GM18951 (cell line): ENCODE data around the gene NDFIP1.
"Not testable (repeated sequence)": the region's sequence is repeated elsewhere in the genome, so short reads cannot be mapped to it uniquely, and the experiment has no call there.

ENCODE experiments used
- POLR2A ChIP-seq: IDR thresholded peaks from 4 replicates; pipeline ENCODE4 v1.6.1; 2011; ENCODE audit warnings: mild to moderate bottlenecking; ENCODE audit not compliant: insufficient read length, insufficient read depth; ENCODE audit errors: extremely low read depth
- in situ Hi-C: fragments of 300-500 bp; cut with MboI; formaldehyde crosslinking; loops from one replicate; pipeline ENCODE4 v1.12.0; 2022; ENCODE audit warnings: low sequenced_read_pairs, mixed read lengths, inconsistent platforms; ENCODE audit not compliant: unreplicated experiment

Gene NDFIP1

DNA sequence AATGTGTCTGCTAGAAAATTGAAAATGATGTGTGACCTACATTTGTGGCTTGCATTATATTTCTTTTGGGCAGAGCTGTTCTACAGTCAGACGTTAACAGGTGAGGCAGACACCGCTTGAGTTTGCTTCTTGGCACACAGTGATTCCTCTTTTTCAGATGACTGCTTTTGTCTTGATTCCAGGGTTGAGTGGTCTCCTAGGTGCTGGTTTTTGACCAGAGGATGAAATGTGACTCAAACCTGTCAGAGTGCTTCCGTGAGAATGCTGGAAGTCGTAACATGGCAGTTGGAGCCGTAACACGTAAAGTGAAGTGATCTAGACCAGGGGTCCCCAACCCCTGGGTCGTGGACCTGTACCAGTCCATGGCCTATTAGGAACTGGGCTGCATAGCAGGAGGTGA, 28.3 kb upstream of the NDFIP1 start:
- in situ Hi-C loops: no loop called here
- TF ChIP-seq POLR2A: no peak

DNA sequence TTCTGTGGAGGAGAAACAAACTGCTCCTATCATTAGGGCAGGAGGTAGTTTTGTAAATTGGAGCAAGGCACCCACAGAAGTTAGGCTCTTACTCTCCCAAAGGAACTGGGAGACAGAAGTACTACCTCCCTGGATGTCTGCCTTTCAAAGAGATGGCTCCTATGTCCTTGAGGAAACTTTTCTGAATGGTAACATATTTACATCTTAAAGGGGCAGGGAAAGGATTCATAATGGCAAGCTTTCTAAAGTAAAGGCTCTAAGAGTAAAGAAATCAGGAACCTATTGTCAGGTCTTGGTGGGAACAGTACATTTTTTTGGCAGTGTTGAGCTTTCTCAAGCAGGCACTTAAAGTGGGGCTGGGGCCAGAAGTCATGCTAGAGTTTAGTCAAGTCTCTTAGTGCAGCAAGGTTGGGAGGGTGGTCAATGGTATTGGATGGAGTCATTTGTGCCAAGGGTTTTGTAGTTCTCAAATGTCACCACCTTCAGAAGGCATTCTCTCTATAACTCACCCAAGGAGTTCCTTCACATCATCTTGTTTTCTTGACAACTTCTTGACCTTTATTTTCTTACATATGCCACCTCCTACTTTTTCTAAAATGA, 26.3 kb upstream of the NDFIP1 start:
- no peak for TF ChIP-seq POLR2A
- in situ Hi-C loops: no loop called here

DNA sequence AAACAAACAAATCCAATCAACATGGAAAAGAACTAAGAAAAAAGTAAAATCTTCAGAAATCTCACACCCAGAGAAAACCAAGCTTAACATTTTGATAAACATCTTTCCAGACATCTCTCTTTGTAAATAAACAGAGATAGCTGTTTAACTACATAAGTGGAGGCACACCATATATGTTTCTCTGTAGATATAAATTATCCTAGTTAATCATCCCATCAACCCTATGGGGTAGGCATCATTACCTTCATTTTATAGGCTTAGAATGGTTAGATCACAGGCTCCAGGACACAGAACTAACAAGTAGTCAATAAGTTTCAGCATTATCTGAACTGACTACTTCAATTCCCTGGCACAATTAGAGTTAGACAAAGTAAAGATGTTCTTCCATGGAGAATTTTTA, 22.4 kb upstream of the NDFIP1 start:
- TF ChIP-seq POLR2A: no peak
- in situ Hi-C loops: no loop called here

DNA sequence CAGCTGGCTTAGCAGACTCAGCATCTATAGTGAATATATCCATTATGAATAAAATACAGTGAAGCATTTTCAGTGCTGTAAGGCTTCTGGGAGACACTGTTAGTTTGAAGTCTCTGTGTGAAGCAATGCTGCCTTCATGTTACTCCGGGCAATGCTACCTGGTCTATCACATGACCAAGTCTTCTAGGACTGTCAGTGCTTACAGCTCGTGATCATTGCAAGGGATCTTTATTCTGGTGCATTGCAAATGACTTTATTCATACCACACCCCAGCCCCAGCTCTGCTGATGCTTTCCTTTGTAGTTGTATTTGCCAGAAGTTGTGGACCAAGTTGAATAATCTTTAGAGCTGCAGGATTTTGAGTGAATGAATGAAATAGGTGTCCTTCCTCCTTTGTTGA, 21.9 kb upstream of the NDFIP1 start:
- in situ Hi-C loops: no loop called here
- no peak for TF ChIP-seq POLR2A

DNA sequence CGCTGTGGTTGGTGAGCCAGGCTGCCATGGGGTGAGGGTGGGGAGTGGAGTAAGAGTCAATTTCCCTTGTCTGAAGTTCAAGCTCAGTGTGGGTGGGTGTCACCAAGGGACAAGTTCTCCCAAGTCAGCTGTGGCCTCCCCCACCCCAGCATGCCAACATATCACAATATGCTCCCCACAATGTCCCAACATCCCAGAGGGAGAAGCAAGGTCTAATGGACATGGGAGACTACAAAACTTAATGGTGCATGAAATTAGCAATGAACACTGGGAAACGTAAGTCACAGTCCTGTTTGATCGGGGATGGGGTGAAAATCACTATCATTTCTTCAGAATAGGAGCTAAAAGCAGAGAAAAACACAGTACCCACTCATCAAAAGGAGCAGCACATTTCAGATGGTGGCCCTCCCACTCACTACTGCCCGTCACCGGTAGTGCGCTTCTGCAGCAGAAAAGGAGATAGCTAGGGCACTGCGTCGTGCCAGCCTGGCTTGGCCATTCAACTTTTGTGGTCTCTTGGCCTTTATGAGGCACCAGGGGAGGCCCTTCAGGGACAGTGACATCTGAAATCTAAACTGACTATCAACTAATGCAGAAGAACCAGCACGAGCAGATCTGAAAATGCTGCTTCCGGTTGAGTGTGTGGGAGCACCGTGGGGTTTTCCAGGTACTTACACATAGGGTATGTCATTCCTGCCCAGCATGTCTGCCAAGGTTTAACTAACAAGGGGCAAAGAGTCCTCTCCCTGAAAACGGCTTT, 20.5 kb upstream of the NDFIP1 start:
- in situ Hi-C loops: no loop called here
- no peak for TF ChIP-seq POLR2A

DNA sequence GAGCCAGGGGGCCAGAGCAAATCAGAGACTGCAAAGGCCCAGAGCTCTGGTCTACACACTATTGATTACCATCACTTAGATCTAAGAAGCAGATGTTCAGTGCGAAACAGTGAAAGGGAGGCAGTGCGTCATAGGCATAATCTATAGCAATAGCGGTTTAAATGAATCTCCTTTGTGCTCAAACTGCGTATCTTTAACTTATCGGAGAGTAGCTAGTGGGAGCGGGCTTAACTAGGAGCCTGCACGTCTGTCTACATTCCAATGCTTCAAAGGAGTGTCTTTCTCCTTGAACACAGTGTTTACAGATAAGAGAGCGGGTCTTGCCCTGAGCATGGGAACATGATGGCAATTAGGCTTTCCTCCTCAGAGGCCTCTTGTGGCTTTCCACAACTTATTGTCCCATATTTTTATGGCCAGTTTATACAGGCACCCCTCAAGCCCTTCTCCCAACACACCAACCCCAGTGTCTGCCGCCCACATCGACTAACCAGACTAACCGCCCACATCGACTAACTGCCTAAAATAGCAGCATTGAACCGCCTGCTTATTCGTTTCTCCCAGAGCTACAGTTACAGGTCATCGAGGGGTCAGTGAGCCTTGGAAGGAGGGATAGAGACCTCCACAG, 19.6 kb upstream of the NDFIP1 start:
- in situ Hi-C loops: not testable (repeated sequence)

DNA sequence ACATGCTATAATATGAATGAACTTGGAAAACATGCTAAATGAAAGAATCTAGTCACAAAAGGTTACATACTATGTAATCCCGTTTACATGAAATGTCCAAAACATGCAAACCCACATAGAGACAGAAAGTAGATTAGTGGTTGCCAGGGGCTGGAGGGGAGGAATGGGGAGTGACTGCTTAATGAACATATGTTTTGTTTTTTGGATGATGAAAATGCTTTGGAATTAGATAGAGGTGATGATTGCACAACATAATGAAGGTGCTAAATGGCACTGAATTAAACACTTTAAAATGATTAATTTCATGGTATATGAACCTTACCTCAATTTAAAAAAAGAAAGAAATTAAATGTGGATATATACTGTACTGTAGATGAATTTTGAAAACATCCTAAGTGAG, 17.6 kb upstream of the NDFIP1 start:
- in situ Hi-C loops: no loop called here
- TF ChIP-seq POLR2A: no peak

DNA sequence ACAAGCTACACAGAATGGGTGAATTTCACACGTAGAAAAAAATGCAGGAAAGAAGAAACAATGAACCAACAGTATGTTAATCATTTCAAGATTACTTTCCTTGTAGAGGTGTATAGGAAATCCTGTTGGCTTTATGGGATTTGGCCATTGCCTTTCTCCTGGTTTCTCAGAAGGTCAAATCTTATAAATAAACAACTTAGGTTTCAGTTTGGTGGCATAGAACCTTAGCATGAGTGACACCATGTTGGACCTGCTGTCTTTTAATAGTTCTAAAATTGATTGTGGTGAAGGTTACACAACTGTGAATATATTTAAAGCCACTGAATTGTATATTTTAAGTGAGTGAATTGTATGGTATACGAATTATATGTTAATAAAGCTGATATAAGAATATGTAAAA, 16.7 kb upstream of the NDFIP1 start:
- in situ Hi-C loops: no loop called here
- TF ChIP-seq POLR2A: no peak

DNA sequence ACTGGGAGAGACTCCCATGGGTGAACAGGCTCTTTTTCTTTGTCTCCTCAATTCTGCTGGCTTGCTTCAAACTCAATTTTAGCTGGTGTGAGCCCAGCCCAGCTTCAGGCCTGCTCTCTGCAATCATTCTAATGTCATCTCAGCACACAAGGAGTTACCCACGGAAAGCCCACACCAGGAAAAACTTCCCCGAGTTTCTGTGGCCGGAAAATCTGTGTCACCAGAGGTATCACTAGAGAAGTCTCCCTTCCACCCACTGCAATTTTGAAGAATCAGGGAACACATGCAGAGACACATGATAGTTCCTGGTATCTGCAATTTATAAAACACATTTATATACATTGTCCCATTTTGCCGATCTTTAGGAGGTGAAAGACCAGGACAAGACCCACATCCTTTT, 13.5 kb upstream of the NDFIP1 start:
- in situ Hi-C loops: no loop called here
- no peak for TF ChIP-seq POLR2A

DNA sequence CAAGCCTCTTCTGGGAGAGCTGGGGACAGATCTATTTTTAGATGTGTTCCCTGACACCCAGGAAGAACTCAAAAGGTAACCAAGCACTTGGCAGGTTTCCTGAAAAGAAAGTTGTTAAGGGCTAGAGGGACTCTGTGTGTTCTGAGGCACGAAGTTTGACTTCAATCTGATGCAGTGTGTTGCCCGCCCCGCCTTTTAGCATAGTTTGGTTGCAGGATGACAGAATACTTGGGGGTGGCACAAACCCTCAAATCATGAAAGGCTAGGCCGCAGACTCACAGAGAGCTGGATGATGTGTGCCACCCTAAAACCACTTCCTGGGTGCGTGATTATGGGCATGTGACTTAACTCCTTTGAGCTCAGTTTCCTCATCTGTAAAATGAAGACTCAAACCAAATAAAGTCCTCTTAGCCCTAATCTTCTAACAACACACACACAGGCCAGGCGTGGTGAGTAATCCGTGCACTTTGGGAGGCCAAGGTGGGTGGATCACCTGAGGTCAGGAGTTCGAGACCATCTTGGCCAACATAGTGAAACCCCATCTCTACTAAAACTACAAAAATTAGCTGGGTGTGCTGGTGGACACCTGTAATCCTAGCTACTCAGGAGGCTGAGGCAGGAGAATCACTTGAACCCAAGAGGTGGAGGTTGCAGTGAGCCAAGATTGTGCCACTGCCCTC, 12.8 kb upstream of the NDFIP1 start:
- TF ChIP-seq POLR2A: no peak
- in situ Hi-C loops: no loop called here

DNA sequence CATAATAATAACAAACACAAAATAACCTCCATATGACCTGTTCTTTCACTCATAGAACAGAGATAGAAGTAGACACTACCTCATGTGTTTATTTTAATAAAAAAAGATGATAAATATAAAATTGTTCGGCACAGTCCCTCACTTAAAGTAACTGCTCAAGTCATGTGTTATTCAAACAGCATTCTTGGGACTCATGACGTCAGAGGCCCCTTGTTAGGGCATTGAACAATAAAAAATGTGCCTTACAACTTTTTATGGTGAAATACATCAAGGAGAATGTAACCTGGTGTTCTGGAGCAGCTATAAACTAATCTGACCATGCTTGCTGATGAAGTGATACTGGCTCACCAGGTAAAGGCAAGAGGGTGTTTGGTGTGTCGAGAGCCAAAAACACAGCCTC, 12.2 kb upstream of the NDFIP1 start:
- in situ Hi-C loops: no loop called here
- TF ChIP-seq POLR2A: no peak

DNA sequence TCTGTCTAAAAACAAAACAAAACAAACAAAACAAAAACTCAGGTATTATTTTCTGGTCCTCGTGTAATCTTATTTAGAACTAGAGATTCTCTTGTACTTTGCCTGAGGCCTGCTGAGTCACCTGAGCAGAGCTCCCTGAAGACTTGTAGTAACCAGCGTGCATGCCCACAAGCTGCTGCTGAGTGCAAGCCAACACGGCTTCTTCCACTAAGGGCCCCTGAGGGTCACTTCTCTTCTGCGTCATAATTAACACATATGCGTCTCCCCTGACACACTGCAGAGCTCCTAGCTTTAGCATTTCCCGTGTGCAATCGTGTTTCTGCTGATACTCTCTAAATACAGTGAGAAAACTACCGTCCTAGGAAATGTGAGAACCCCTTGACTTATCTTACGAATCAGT, 10.9 kb upstream of the NDFIP1 start:
- TF ChIP-seq POLR2A: no peak
- in situ Hi-C loops: no loop called here

DNA sequence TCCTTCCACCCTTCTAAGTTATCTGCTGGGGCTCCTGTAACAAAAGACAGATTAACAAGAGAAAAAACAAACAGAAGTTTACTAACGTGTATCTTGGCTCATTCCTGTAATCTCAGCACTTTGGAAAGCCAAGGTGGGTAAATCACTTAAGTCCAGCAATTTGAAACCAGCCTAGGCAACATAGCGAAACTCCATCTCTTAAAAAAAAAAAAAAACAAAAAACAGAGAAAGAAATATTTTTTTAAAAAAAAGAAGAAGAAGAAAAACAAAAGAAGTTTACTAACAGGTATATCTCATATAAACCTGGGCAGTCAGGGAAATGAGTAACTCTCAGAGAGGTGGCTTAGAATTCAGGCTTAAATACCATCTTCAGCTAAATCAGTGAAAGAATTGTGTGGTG, 10.3 kb upstream of the NDFIP1 start:
- in situ Hi-C loops: no loop called here
- no peak for TF ChIP-seq POLR2A

DNA sequence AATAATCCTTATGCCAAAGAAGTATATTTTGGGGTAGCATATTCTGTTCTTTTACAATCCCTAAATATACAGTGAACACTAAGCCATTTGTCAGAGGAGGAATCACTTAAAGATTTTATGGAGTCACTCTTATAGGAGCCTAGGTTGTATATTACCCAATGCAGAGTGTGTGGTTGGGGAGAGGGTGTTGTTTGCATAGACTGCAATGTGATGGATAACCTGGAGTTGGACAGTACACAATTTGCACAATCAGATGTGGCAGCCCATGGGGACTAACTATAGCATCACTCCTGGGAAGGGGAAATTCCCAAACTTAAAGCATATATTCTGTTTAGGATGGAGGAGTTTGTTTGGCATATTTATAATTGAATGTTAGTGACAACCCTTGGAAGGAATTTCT, 9.6 kb upstream of the NDFIP1 start:
- no peak for TF ChIP-seq POLR2A
- in situ Hi-C loops: no loop called here

DNA sequence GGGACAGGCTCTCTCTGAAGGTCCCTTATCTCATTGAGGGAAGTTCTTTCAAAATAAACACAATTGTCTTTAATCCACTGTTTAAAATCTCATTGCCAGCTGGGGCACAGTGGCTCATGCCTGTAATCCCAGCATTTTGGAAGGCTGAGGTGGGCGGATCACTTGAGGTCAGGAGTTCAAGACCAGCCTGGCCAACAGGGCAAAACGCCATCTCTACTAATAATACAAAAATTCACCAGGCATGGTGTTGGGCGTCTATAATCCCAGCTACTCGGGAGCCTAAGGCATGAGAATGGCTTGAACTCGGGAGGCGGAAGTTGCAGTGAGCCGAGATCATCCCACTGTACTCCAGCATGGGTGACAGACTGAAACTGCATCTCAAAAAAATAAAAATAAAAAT, 8.3 kb upstream of the NDFIP1 start:
- in situ Hi-C loops: no loop called here

More for the DNA sequence above, 8.3 kb upstream of the NDFIP1 start:
- no peak for TF ChIP-seq POLR2A
